NCI-H524 treated with DMSO at 0.1 percent for 48 hours (cell line): ENCODE data around the gene FBXL7.

Experiments used
- DNase-seq: peaks from one replicate; lab custom pipeline; 2025; lab: John Stamatoyannopoulos, UW

FBXL7 gene

GRCh38 chr5:15889001-15889400 is 389.0 kb downstream of the FBXL7 start:
- DNase-seq = no peak

GRCh38 chr5:15893866-15894265 is 393.9 kb downstream of the FBXL7 start:
- no peak for DNase-seq

- DNase-seq = no peak
Observed at GRCh38 chr5:15897656-15898055, 397.7 kb downstream of the FBXL7 start.

- DNase-seq = no peak
Observed at GRCh38 chr5:15898641-15899040, 398.7 kb downstream of the FBXL7 start.

GRCh38 chr5:15899481-15899880 is 399.5 kb downstream of the FBXL7 start:
- DNase-seq = no peak

GRCh38 chr5:15901151-15901550 is 401.2 kb downstream of the FBXL7 start:
- no peak for DNase-seq

GRCh38 chr5:15902066-15902465 is 402.1 kb downstream of the FBXL7 start:
- DNase-seq = no peak

- no peak for DNase-seq
Observed at GRCh38 chr5:15904899-15905830, 405.2 kb downstream of the FBXL7 start.

GRCh38 chr5:15914638-15915037 is 414.7 kb downstream of the FBXL7 start:
- no peak for DNase-seq

GRCh38 chr5:15926586-15926985 is 426.6 kb downstream of the FBXL7 start:
- DNase-seq = no peak

GRCh38 chr5:15927710-15928380 is 427.9 kb downstream of the FBXL7 start:
- DNase-seq = no peak

GRCh38 chr5:15929611-15930263 is 429.8 kb downstream of the FBXL7 start:
- no peak for DNase-seq

GRCh38 chr5:15932066-15932465 is 432.1 kb downstream of the FBXL7 start:
- peak; percentile 96 for DNase-seq

- DNase-seq = no peak
Observed at GRCh38 chr5:15933259-15934207, 433.6 kb downstream of the FBXL7 start.

GRCh38 chr5:15936505-15937245 is 436.7 kb downstream of the FBXL7 start:
- no peak for DNase-seq

- DNase-seq = no peak
Observed at GRCh38 chr5:15937708-15938107, 437.7 kb downstream of the FBXL7 start.

GRCh38 chr5:15938186-15938585 is 438.2 kb downstream of the FBXL7 start:
- DNase-seq = no peak

GRCh38 chr5:15938961-15939360 is 439.0 kb downstream of the FBXL7 start:
- DNase-seq = no peak

- DNase-seq = no peak
Observed at GRCh38 chr5:15940905-15941304, 440.9 kb downstream of the FBXL7 start.

- DNase-seq = no peak
Observed at GRCh38 chr5:15943487-15943886, 443.5 kb downstream of the FBXL7 start.

GRCh38 chr5:15946026-15946425 is 446.0 kb downstream of the FBXL7 start:
- DNase-seq = no peak
